Lung microvascular endothelial cell (primary cell): ENCODE measurements around the gene RSKR. TPM values are rescaled to one million over a fixed set of nuclear protein-coding genes. Genes with fewer than 3 reads are reported as not detected.

ENCODE experiments used
- total RNA-seq: library from RNA; depleted of rRNA; stranded (reverse); fragments of >200 nt; gene quantifications from 2 replicates; pipeline ENCODE4 v1.2.1, GENCODE V29; 2014

Gene RSKR
- total RNA-seq, 1 donor from 2014 or later = 3.2 TPM

Other genes with a start within 250 kb of the RSKR start
- gene SEBOX, start 249.0 kb downstream of the RSKR start, total RNA-seq = not detected in 2 replicates
- under 0.01 TPM in 2 replicates for gene VTN, start 243.9 kb downstream of the RSKR start, total RNA-seq
- 1.5 and 2.4 TPM in 2 replicates for gene SARM1, start 242.5 kb downstream of the RSKR start, total RNA-seq
- 0.44 and 0.60 TPM in 2 replicates for gene SLC46A1, start 208.0 kb downstream of the RSKR start, total RNA-seq
- gene SLC13A2, start 140.5 kb downstream of the RSKR start, total RNA-seq = not detected in 2 replicates
- not detected in 2 replicates for gene FOXN1, start 107.8 kb downstream of the RSKR start, total RNA-seq
- 21.1 and 26.4 TPM in 2 replicates for gene UNC119, start 61.6 kb downstream of the RSKR start, total RNA-seq
- 43.8 and 47.4 TPM in 2 replicates for gene PIGS, start 42.7 kb downstream of the RSKR start, total RNA-seq
- gene ALDOC, start 37.3 kb downstream of the RSKR start, total RNA-seq = 26.2 and 32.7 TPM in 2 replicates
- gene SPAG5, start 15.2 kb downstream of the RSKR start, total RNA-seq = 6.2 and 12.4 TPM in 2 replicates
- 107 and 151 TPM in 2 replicates for gene BLTP2, start 31.0 kb upstream of the RSKR start, total RNA-seq
- 61.7 and 105 TPM in 2 replicates for gene SDF2, start 47.7 kb upstream of the RSKR start, total RNA-seq
- gene SUPT6H, start 48.0 kb upstream of the RSKR start, total RNA-seq = 34.2 and 42.3 TPM in 2 replicates
- gene PROCA1, start 97.7 kb upstream of the RSKR start, total RNA-seq = 0.20 and 0.22 TPM in 2 replicates
- gene RAB34, start 103.7 kb upstream of the RSKR start, total RNA-seq = 11.3 and 22.2 TPM in 2 replicates
- 479 and 600 TPM in 2 replicates for gene RPL23A, start 105.8 kb upstream of the RSKR start, total RNA-seq
- gene TLCD1, start 112.0 kb upstream of the RSKR start, total RNA-seq = 0.87 and 1.2 TPM in 2 replicates
- 1.3 and 1.6 TPM in 2 replicates for gene NEK8, start 114.6 kb upstream of the RSKR start, total RNA-seq
- gene TRAF4, start 129.8 kb upstream of the RSKR start, total RNA-seq = 22.2 and 26.2 TPM in 2 replicates
- gene FAM222B, start 228.6 kb upstream of the RSKR start, total RNA-seq = 4.1 and 6.5 TPM in 2 replicates
- gene ERAL1, start 240.8 kb upstream of the RSKR start, total RNA-seq = 23.1 and 24.6 TPM in 2 replicates